Fibroblast of lung (primary cell): ENCODE measurements around the gene GLIPR1L2.

Experiments used
- CTCF ChIP-seq, 2 donors: IDR thresholded peaks in 1 of 2; conservative IDR thresholded peaks in 1 of 2; 1 replicate in 1 of 2; 2 replicates in 1 of 2; pipeline ENCODE4 v1.5.1; 2011 to 2012; ENCODE audit warnings: low read length in 2 of 2, control low read depth in 1 of 2, inconsistent platforms in 1 of 2, low read depth in 1 of 2, mild to moderate bottlenecking in 1 of 2
- EZH2 ChIP-seq: IDR thresholded peaks from 2 replicates; pipeline ENCODE4 v1.5.1; 2012; ENCODE audit warnings: low read length, control low read depth, mild to moderate bottlenecking; ENCODE audit errors: missing control alignments

GRCh38 chr12:75374971-75375370, 15.9 kb upstream of the GLIPR1L2 start:
- TF ChIP-seq CTCF (conservative IDR thresholded peaks at IDR 0.05 in 1 of 2, IDR thresholded peaks at IDR 0.05 in 1 of 2; ENCODE audit: low read depth in 1 of 2, low read length in 2 of 2) (no peak), EZH2 (no peak)
